GM23248 (cell line): ENCODE results near the gene LTBP4. TPM values are rescaled to one million over a fixed set of nuclear protein-coding genes. Genes with fewer than 3 reads are reported as not detected.

Experiments used
- DNase-seq: peaks from one replicate; pipeline ENCODE4 v3.0.0-alpha.2; 2015
- H2AFZ ChIP-seq: fragments of 200-600 bp; sonication (generic); 2 replicates; pipeline ENCODE4 v1.6.1; 2016; ENCODE audit warnings: antibody characterized with exemption
- H3F3A ChIP-seq: fragments of 200-600 bp; sonication (generic); 2 replicates; pipeline ENCODE4 v1.6.1; 2016; ENCODE audit warnings: mild to moderate bottlenecking, antibody characterized with exemption, mixed run types; ENCODE audit not compliant: insufficient read depth
- H3K27ac ChIP-seq: fragments of 200-600 bp; sonication (generic); 2 replicates; pipeline ENCODE4 v1.5.1; 2016; ENCODE audit warnings: mild to moderate bottlenecking
- H3K27me3 ChIP-seq: fragments of 200-600 bp; sonication (generic); replicated peaks from 2 replicates; pipeline ENCODE4 v1.6.1; 2016; ENCODE audit warnings: mild to moderate bottlenecking; ENCODE audit not compliant: insufficient read depth
- H3K36me3 ChIP-seq: fragments of 200-600 bp; sonication (generic); 2 replicates; pipeline ENCODE4 v1.6.1; 2016; ENCODE audit warnings: low read depth, mild to moderate bottlenecking
- H3K4me1 ChIP-seq: fragments of 200-600 bp; sonication (generic); 2 replicates; pipeline ENCODE4 v1.6.1; 2016; ENCODE audit warnings: mild to moderate bottlenecking; ENCODE audit not compliant: insufficient read depth
- H3K4me2 ChIP-seq: fragments of 200-600 bp; sonication (generic); one replicate; pipeline ENCODE4 v1.6.1; 2016; ENCODE audit warnings: mild to moderate bottlenecking; ENCODE audit not compliant: unreplicated experiment
- H3K4me3 ChIP-seq: fragments of 200-600 bp; sonication (generic); 2 replicates; pipeline ENCODE4 v1.5.1; 2016; ENCODE audit warnings: mild to moderate bottlenecking
- H3K79me2 ChIP-seq: fragments of 200-600 bp; sonication (generic); 2 replicates; pipeline ENCODE4 v1.6.1; 2016; ENCODE audit warnings: mild to moderate bottlenecking; ENCODE audit not compliant: insufficient read depth
- H3K9ac ChIP-seq: fragments of 200-600 bp; sonication (generic); 2 replicates; pipeline ENCODE4 v1.6.1; 2016; ENCODE audit warnings: mild to moderate bottlenecking
- H3K9me2 ChIP-seq: fragments of 200-600 bp; sonication (generic); 2 replicates; pipeline ENCODE4 v1.6.1; 2016; ENCODE audit warnings: mixed run types, mild to moderate bottlenecking, moderate library complexity; ENCODE audit not compliant: insufficient read depth
- H3K9me3 ChIP-seq: fragments of 200-600 bp; sonication (generic); one replicate; pipeline ENCODE4 v1.6.1; 2017; ENCODE audit warnings: low read depth
- H4K20me1 ChIP-seq: fragments of 200-600 bp; sonication (generic); 2 replicates; pipeline ENCODE4 v1.6.0; 2016; ENCODE audit not compliant: insufficient read depth
- EZH2 ChIP-seq: fragments of 200-600 bp; sonication (generic); IDR thresholded peaks from 2 replicates; pipeline ENCODE4 v1.6.1; 2018; ENCODE audit warnings: antibody characterized with exemption, mild to moderate bottlenecking; ENCODE audit not compliant: insufficient read depth, poor library complexity, severe bottlenecking
- EZH2phosphoT487 ChIP-seq: fragments of 200-600 bp; sonication (generic); IDR thresholded peaks from 2 replicates; pipeline ENCODE4 v1.6.1; 2018; ENCODE audit warnings: antibody characterized with exemption, moderate library complexity, mild to moderate bottlenecking, low read depth; ENCODE audit not compliant: insufficient read depth
- WGBS, 2 experiments: methylation state at CpG; one replicate each; pipeline ENCODE4 v1.1.6; 2015 to 2017; ENCODE audit warnings: low lambda C conversion rate in 2 of 2, low coverage in 1 of 2; ENCODE audit errors: missing lambda C conversion rate in 2 of 2; 5-methylcytosine and 5-hydroxymethylcytosine counted together
- in situ Hi-C: fragments of 300-500 bp; cut with MboI; formaldehyde crosslinking; loops from 2 replicates; pipeline ENCODE4 v1.15.0; 2020
- polyA plus RNA-seq: library from polyadenylated mRNA; unstranded; fragments of >200 nt; fragmentation: Nextera tagmentation; extraction: Ambion mirVana; gene quantifications from 2 replicates; pipeline ENCODE4 v1.2.1, GENCODE V29; 2016
- total RNA-seq: library from RNA; depleted of rRNA; stranded (reverse); fragments of >200 nt; shearing (Covaris generic); gene quantifications from 2 replicates; pipeline ENCODE4 v1.2.3, GENCODE V29; 2014

LTBP4 gene
- total and polyA plus RNA-seq, 2 experiments from 2014 or later, result 18.0 to 47.2 TPM

GRCh38 chr19:40620161-40620485, 19.0 kb downstream of the LTBP4 start:
- no peak for TF ChIP-seq EZH2
- no peak for TF ChIP-seq EZH2phosphoT487
- H4K20me1 ChIP-seq, result no peaks in the 10 kb centered on the region

DNA sequence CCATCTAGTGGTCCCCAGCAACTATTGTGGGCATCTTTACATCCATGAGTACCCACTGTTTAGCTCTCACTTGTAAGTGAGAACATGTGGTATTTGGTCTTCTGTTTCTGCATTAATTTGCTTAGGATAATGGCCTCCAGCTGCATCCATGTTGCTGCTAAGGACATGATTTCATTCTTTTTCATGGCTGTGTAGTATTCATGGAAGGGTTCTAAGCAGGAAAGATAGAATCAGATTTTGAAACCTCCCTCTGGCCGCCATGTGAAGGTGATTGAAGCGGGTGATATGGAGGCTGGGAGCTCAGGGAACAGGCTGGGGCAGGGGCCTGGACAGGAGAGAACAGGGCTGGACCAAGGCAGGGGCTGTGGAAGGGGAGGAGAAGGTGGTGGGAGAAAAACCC, 20.1 kb downstream of the LTBP4 start:
- Histone ChIP-seq H3F3A (no peaks in the 10 kb centered on the region), H3K9me3 (no peaks in the 10 kb centered on the region), H3K27me3 (no peaks in the 10 kb centered on the region), H3K9me2 (no peaks in the 10 kb centered on the region), H4K20me1 (no peaks in the 10 kb centered on the region), H3K4me2 (no peak overlapping the region), H3K79me2 (no peaks in the 10 kb centered on the region), H3K4me1 (no peaks in the 10 kb centered on the region), H3K27ac (no peak overlapping the region), H3K36me3 (0 out of 2 replicates have a peak, but pooled peaks cover 3% of the 10 kb centered on the region), H3K9ac (no peak overlapping the region), H3K4me3 (no peak overlapping the region), H2AFZ (no peak overlapping the region)
- TF ChIP-seq EZH2, result no peak
- TF ChIP-seq EZH2phosphoT487, result no peak
- 75 to 76% methylated on average over 2 of the region's 2 CpGs for WGBS, 2 experiments
- no peak for DNase-seq
- in situ Hi-C loops, result no loop called here

More at GRCh38 chr19:40620161-40620485, 19.0 kb downstream of the LTBP4 start:
- Histone ChIP-seq H3K9me3 (no peaks in the 10 kb centered on the region), H3K9me2 (no peaks in the 10 kb centered on the region), H3K4me2 (no peak overlapping the region), H3K27ac (no peak overlapping the region), H2AFZ (no peak overlapping the region), H3F3A (no peaks in the 10 kb centered on the region), H3K9ac (no peak overlapping the region), H3K4me1 (peaks cover 5% of the 10 kb centered on the region; the same call in 1 of the 2 replicates), H3K79me2 (no peaks in the 10 kb centered on the region), H3K36me3 (0 out of 2 replicates have a peak, but pooled peaks cover 3% of the 10 kb centered on the region), H3K4me3 (no peak overlapping the region), H3K27me3 (no peaks in the 10 kb centered on the region)
- DNase-seq, result no peak
- 95% methylated on average over 8 of the region's 8 CpGs for WGBS, 2 experiments
- in situ Hi-C loops, result no loop called here

DNA sequence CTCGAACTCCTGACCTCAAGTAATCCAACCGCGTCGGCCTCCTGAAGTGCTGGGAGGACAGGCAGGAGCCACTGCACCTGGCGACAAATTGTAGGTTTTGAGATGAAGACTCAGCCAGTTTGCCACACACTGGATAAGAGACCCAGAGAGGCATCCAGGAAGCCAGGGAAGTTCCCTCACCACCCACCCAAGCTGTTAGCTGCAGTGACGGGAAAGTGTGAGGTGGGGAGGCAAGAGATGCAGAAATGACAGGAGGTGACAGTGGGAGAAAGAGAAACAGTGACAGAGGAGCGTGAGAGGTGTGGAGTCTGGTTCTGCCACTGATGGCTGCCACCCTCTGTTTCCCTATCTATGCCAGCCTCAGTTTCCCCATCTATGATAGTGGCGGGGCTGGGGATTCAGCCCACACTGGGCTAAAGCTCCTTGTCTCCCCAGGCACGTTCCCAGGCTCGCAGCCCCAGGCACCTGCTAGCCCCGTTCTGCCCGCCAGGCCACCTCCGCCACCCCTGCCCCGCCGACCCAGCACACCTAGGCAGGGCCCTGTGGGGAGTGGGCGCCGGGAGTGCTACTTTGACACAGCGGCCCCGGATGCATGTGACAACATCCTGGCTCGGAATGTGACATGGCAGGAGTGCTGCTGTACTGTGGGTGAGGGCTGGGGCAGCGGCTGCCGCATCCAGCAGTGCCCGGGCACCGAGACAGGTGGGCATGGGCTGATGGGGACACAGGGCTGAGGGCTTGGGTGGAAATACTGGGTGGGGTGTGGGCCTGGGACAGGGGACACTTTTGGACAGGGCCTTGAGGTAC, 21.0 kb downstream of the LTBP4 start:
- H3K79me2 ChIP-seq, result no peaks in the 10 kb centered on the region
- no peaks in the 10 kb centered on the region for H3F3A ChIP-seq
- H3K27me3 ChIP-seq, result no peaks in the 10 kb centered on the region
- no peak for TF ChIP-seq EZH2
- no peak for TF ChIP-seq EZH2phosphoT487
- no peak overlapping the region for H3K4me3 ChIP-seq
- no peak overlapping the region for H3K9ac ChIP-seq
- no peak for DNase-seq
- no peaks in the 10 kb centered on the region for H4K20me1 ChIP-seq
- no peaks in the 10 kb centered on the region for H3K4me1 ChIP-seq
- H3K9me2 ChIP-seq, result no peaks in the 10 kb centered on the region
- no peak overlapping the region for H3K27ac ChIP-seq
- no peak overlapping the region for H3K4me2 ChIP-seq
- H3K36me3 ChIP-seq, result 0 out of 2 replicates have a peak, but pooled peaks cover 3% of the 10 kb centered on the region
- no peak overlapping the region for H2AFZ ChIP-seq
- H3K9me3 ChIP-seq, result no peaks in the 10 kb centered on the region
- WGBS, 2 experiments, result 91 to 93% methylated on average over 19 to 24 of the region's 24 CpGs
- in situ Hi-C loops, result no loop called here

- 95 to 100% methylated on average over 5 to 7 of the region's 7 CpGs for WGBS, 2 experiments
- H2AFZ ChIP-seq, result no peak overlapping the region
- no peak overlapping the region for H3K9ac ChIP-seq
Measured at GRCh38 chr19:40622773-40623075, 21.6 kb downstream of the LTBP4 start.

More at GRCh38 chr19:40622773-40623075, 21.6 kb downstream of the LTBP4 start:
- in situ Hi-C loops, result no loop called here
- H3K9me2 ChIP-seq, result no peaks in the 10 kb centered on the region
- no peak overlapping the region for H3K27ac ChIP-seq
- H3K36me3 ChIP-seq, result 0 out of 2 replicates have a peak, but pooled peaks cover 3% of the 10 kb centered on the region
- H3K9me3 ChIP-seq, result no peaks in the 10 kb centered on the region
- H4K20me1 ChIP-seq, result no peaks in the 10 kb centered on the region
- no peak overlapping the region for H3K4me3 ChIP-seq
- TF ChIP-seq EZH2, result no peak
- no peak for TF ChIP-seq EZH2phosphoT487
- no peaks in the 10 kb centered on the region for H3F3A ChIP-seq
- no peak for DNase-seq
- no peaks in the 10 kb centered on the region for H3K79me2 ChIP-seq
- H3K4me2 ChIP-seq, result no peak overlapping the region
- H3K4me1 ChIP-seq, result no peaks in the 10 kb centered on the region
- H3K27me3 ChIP-seq, result no peaks in the 10 kb centered on the region
